Cerebellar nuclear complex (tissue), 1 donor: ENCODE data around the gene KSR2.

ENCODE experiments used
- DNase-seq, 2 experiments: peaks; one replicate each; lab custom pipeline; 2025; lab: John Stamatoyannopoulos, UW

Gene KSR2

GRCh38 chr12:117498256-117498655 is 470.5 kb downstream of the KSR2 start:
- DNase-seq: no peak

GRCh38 chr12:117497407-117497806 is 471.4 kb downstream of the KSR2 start:
- no peak for DNase-seq

- peak in 1 of 2 experiments; percentile 41 for DNase-seq
Measured at GRCh38 chr12:117494833-117495655, 473.7 kb downstream of the KSR2 start.

GRCh38 chr12:117491711-117492110 is 477.1 kb downstream of the KSR2 start:
- no peak for DNase-seq

GRCh38 chr12:117490130-117490529 is 478.7 kb downstream of the KSR2 start:
- DNase-seq: no peak

GRCh38 chr12:117489671-117490070 is 479.1 kb downstream of the KSR2 start:
- DNase-seq: no peak

- DNase-seq: no peak
Measured at GRCh38 chr12:117486840-117487659, 481.7 kb downstream of the KSR2 start.

- no peak for DNase-seq
Measured at GRCh38 chr12:117485984-117486839, 482.6 kb downstream of the KSR2 start.

- no peak for DNase-seq
Measured at GRCh38 chr12:117484901-117485300, 483.9 kb downstream of the KSR2 start.

- DNase-seq: no peak
Measured at GRCh38 chr12:117483501-117483900, 485.3 kb downstream of the KSR2 start.

GRCh38 chr12:117481470-117481869 is 487.3 kb downstream of the KSR2 start:
- no peak for DNase-seq

GRCh38 chr12:117476341-117476740 is 492.4 kb downstream of the KSR2 start:
- DNase-seq: no peak

- no peak for DNase-seq
Measured at GRCh38 chr12:117473856-117474255, 494.9 kb downstream of the KSR2 start.

GRCh38 chr12:117472983-117473382 is 495.8 kb downstream of the KSR2 start:
- no peak for DNase-seq

- DNase-seq: no peak
Measured at GRCh38 chr12:117470804-117471203, 498.0 kb downstream of the KSR2 start.

- DNase-seq: no peak
Measured at GRCh38 chr12:117469883-117470483, 498.8 kb downstream of the KSR2 start.

GRCh38 chr12:117468016-117468415 is 500.8 kb downstream of the KSR2 start:
- DNase-seq: no peak

- no peak for DNase-seq
Measured at GRCh38 chr12:117467588-117467987, 501.2 kb downstream of the KSR2 start.

GRCh38 chr12:117466677-117467362 is 502.0 kb downstream of the KSR2 start:
- DNase-seq: no peak

GRCh38 chr12:117461732-117462131 is 507.1 kb downstream of the KSR2 start:
- DNase-seq: no peak

GRCh38 chr12:117459229-117459628 is 509.6 kb downstream of the KSR2 start:
- no peak for DNase-seq
